Right lobe of liver (tissue), 4 donors: ENCODE results near the gene EPHB1.

Experiments used
- POLR2A ChIP-seq: fragments of 450-650 bp; IDR thresholded peaks from one replicate; pipeline ENCODE4 v1.6.1; 2017; ENCODE audit warnings: antibody characterized with exemption, mild to moderate bottlenecking
- TF ChIP-seq, protein P1 (sequence below), 4 donors: fragments of 200-600 bp in 3 of 4; fragments of 450-650 bp in 1 of 4; IDR thresholded peaks; one replicate each; pipeline versions ENCODE4 v1.5.1 to v1.8.0; 2016 to 2022; ENCODE audit warnings: antibody characterized with exemption in 4 of 4, mild to moderate bottlenecking in 2 of 4
- donor health status: DM: no; HTN: no; CAD: no.
- donor health status: DM: no; HTN: no; CAD: no.
- donor health status: DM: no; HTN: yes; CAD: no.

DNA sequence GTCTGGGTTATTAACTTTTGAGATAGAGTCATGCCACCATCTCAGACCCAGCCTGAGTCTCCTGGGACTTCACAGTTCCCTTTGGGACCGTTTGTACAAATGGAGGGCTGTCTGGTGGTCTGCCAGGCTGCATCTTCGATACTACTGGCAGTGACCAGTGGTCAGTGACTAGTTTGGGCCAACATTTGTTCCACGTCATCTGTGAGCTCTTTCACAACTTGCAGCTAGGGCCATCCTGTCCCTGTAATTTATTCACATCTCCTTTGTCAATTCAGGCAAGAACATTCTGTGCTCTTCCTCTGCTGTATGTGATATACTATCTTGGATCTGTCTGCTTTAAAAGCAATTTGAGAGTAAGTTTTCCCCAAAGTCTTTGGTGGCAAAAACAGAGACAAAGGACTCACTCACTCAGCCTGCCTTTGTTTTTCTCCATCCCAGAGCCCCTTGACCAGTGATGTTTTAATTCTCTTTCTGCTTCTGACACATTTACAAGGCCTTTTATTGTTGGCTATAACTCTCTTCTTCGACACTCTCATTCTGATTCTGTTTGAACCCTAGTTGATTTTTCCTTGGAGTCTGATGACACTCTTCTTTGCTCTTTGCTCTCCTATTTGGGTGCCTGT, 353.4 kb downstream of the EPHB1 start:
- TF ChIP-seq, protein P1, sequence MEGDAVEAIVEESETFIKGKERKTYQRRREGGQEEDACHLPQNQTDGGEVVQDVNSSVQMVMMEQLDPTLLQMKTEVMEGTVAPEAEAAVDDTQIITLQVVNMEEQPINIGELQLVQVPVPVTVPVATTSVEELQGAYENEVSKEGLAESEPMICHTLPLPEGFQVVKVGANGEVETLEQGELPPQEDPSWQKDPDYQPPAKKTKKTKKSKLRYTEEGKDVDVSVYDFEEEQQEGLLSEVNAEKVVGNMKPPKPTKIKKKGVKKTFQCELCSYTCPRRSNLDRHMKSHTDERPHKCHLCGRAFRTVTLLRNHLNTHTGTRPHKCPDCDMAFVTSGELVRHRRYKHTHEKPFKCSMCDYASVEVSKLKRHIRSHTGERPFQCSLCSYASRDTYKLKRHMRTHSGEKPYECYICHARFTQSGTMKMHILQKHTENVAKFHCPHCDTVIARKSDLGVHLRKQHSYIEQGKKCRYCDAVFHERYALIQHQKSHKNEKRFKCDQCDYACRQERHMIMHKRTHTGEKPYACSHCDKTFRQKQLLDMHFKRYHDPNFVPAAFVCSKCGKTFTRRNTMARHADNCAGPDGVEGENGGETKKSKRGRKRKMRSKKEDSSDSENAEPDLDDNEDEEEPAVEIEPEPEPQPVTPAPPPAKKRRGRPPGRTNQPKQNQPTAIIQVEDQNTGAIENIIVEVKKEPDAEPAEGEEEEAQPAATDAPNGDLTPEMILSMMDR (IDR thresholded peaks at IDR 0.05) = no peak
- TF ChIP-seq POLR2A = peak; percentile 20
